Measurements from ENCODE around the gene TTLL11. TPM values are rescaled to one million over a fixed set of nuclear protein-coding genes. Genes with fewer than 3 reads are reported as not detected.

Gene TTLL11
- total RNA-seq, 1 experiment from 2014 or later, result 1.5 TPM

- Histone ChIP-seq H2BK20ac (ENCODE audit: low read depth, low read length, poor library complexity, severe bottlenecking) (no peak overlapping the region), H3K27me3 (ENCODE audit: insufficient read depth, low read length) (no peaks in the 10 kb centered on the region), H3K79me2 (ENCODE audit: insufficient read depth, low read length) (no peaks in the 10 kb centered on the region), H3K56ac (ENCODE audit: insufficient read length, low read depth, low read length) (no peak overlapping the region), H4K5ac (ENCODE audit: insufficient read length, low read depth, low read length) (no peak overlapping the region), H3K9ac (ENCODE audit: extremely low read depth, insufficient read length, low read length) (no peak overlapping the region), H2BK12ac (ENCODE audit: insufficient read length, low read depth, low read length) (no peak overlapping the region), H2BK15ac (ENCODE audit: low read depth, low read length) (no peak overlapping the region), H3K27ac (ENCODE audit: insufficient read length, low read depth, low read length) (no peak overlapping the region), H4K91ac (ENCODE audit: insufficient read length, low read depth, low read length) (no peak overlapping the region), H2AK5ac (ENCODE audit: insufficient read length, low read length) (no peak overlapping the region), H3K4me1 (ENCODE audit: insufficient read depth, low read length) (peaks cover 6% of the 10 kb centered on the region), H3T11ph (ENCODE audit: low read length) (no peak overlapping the region), H2BK5ac (ENCODE audit: insufficient read length, low read length) (no peak overlapping the region), H3K23ac (ENCODE audit: insufficient read length, low read depth, low read length) (no peak overlapping the region), H3K79me1 (ENCODE audit: insufficient read depth, low read depth, low read length, poor library complexity, severe bottlenecking) (no peaks in the 10 kb centered on the region), H3K18ac (ENCODE audit: insufficient read length, low read depth, low read length) (no peak overlapping the region), H4K8ac (replicated peaks; ENCODE audit: insufficient read length, low read depth, low read length) (no peak overlapping the region), H2BK120ac (ENCODE audit: low read depth, low read length, poor library complexity, severe bottlenecking) (no peak overlapping the region), H3K4me2 (ENCODE audit: insufficient read depth, insufficient read length, low read length) (no peak overlapping the region), H3K9me3 (ENCODE audit: control insufficient read depth, low read depth, low read length) (no peaks in the 10 kb centered on the region), H3K14ac (ENCODE audit: insufficient read depth, low read length) (no peak overlapping the region), H3K4ac (ENCODE audit: low read depth, low read length) (no peak overlapping the region), H3K23me2 (ENCODE audit: insufficient read length, low read depth, low read length, poor library complexity, severe bottlenecking) (no peaks in the 10 kb centered on the region), H2AFZ (ENCODE audit: low read length) (no peak overlapping the region), H4K20me1 (ENCODE audit: control insufficient read depth, insufficient read depth, insufficient read length) (no peaks in the 10 kb centered on the region)
- H3K27ac Mint-ChIP-seq, result no peak overlapping the region; a peak in 1 of 7 replicates
- no peaks in the 10 kb centered on the region for H3K9me3 Mint-ChIP-seq
- no peak for DNase-seq
- WGBS (ENCODE audit: extremely low coverage, insufficient read length, low lambda C conversion rate), result no CpG with 5 or more reads among the region's 11 CpGs
- peaks cover 38% of the 10 kb centered on the region for H3K27me3 Mint-ChIP-seq (ENCODE audit: low read depth)
- TF ChIP-seq CTCF (conservative IDR thresholded peaks at IDR 0.05), result no peak
- H3K4me3 Mint-ChIP-seq, result no peak overlapping the region
- H3K36me3 Mint-ChIP-seq (ENCODE audit: insufficient read depth in 1 of 3, low read depth in 3 of 3), result no peaks in the 10 kb centered on the region
- peaks cover 22 to 32% of the 10 kb centered on the region in 2 experiments for H3K4me1 Mint-ChIP-seq
These were observed 77.8 kb downstream of the TTLL11 start for GRCh38 chr9:122015170-122015821.

Data from H9 (cell line).